Ishikawa (cell line): ENCODE results near the gene CRIP3.

ENCODE experiments used
- CEBPB ChIP-seq: IDR thresholded peaks from 2 replicates; pipeline ENCODE4 v1.6.1; 2012
- CREB1 ChIP-seq: IDR thresholded peaks from 2 replicates; pipeline ENCODE4 v1.6.1; 2012; ENCODE audit warnings: low read depth
- EGR1 ChIP-seq: IDR thresholded peaks from 2 replicates; pipeline ENCODE4 v1.6.1; 2012
- EP300 ChIP-seq: IDR thresholded peaks from 2 replicates; pipeline ENCODE4 v1.6.1; 2012; ENCODE audit warnings: borderline replicate concordance
- FOXM1 ChIP-seq: IDR thresholded peaks from 2 replicates; pipeline ENCODE4 v1.6.1; 2012; ENCODE audit warnings: low read depth, borderline replicate concordance
- MAX ChIP-seq: IDR thresholded peaks from 2 replicates; pipeline ENCODE4 v1.6.1; 2012
- NFIC ChIP-seq: IDR thresholded peaks from 2 replicates; pipeline ENCODE4 v1.6.1; 2012
- RAD21 ChIP-seq: IDR thresholded peaks from 2 replicates; pipeline ENCODE4 v1.6.1; 2012; ENCODE audit warnings: low read depth
- REST ChIP-seq: IDR thresholded peaks from 2 replicates; pipeline ENCODE4 v1.6.1; 2012; ENCODE audit warnings: low read depth, mild to moderate bottlenecking
- TAF1 ChIP-seq: IDR thresholded peaks from 2 replicates; pipeline ENCODE4 v1.6.1; 2012; ENCODE audit warnings: low read depth, mild to moderate bottlenecking
- TCF12 ChIP-seq: IDR thresholded peaks from 2 replicates; pipeline ENCODE4 v1.6.1; 2012; ENCODE audit warnings: low read depth
- TEAD4 ChIP-seq: IDR thresholded peaks from 2 replicates; pipeline ENCODE4 v1.6.1; 2012
- USF1 ChIP-seq: IDR thresholded peaks from 2 replicates; pipeline ENCODE4 v1.6.1; 2012
- YY1 ChIP-seq: IDR thresholded peaks from 2 replicates; pipeline ENCODE4 v1.6.1; 2012; ENCODE audit warnings: low read depth
- ZBTB7A ChIP-seq: IDR thresholded peaks from 2 replicates; pipeline ENCODE4 v1.6.1; 2012; ENCODE audit warnings: low read depth

The CRIP3 gene

GRCh38 chr6:43282636-43283513, 25.8 kb downstream of the CRIP3 start:
- TF ChIP-seq TAF1 = no peak
- no peak for TF ChIP-seq TEAD4
- TF ChIP-seq RAD21 = no peak
- TF ChIP-seq NFIC = no peak
- no peak for TF ChIP-seq YY1
- TF ChIP-seq TCF12 = no peak
- no peak for TF ChIP-seq ZBTB7A
- no peak for TF ChIP-seq EP300
- no peak for TF ChIP-seq EGR1
- no peak for TF ChIP-seq REST
- no peak for TF ChIP-seq FOXM1
- TF ChIP-seq USF1 = no peak
- TF ChIP-seq CREB1 = no peak

DNA sequence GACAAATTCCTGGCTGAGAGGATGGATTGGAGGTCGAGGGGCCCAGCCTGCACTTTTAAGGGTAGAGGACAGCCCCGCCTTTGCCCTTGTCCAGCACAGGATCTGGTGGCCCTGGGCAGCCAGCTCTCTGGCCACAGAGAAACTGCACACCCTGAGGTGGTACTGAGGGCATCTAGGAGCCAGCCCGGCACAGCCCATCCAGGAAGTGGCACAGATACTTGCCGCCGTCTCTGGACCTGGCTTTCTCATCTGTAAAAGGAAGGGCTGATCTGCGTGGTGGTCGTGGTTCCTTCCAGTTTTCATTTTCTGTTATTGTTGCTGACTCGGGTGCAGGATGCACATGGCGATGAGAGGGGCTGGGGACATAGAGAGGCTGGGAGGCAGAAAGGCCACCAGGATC, 26.6 kb downstream of the CRIP3 start:
- no peak for TF ChIP-seq CREB1
- TF ChIP-seq USF1 = no peak
- no peak for TF ChIP-seq REST
- TF ChIP-seq EGR1 = no peak
- TF ChIP-seq FOXM1 = no peak
- TF ChIP-seq TEAD4 = no peak
- no peak for TF ChIP-seq TAF1
- no peak for TF ChIP-seq MAX
- TF ChIP-seq RAD21 = no peak
- no peak for TF ChIP-seq EP300
- TF ChIP-seq YY1 = no peak

DNA sequence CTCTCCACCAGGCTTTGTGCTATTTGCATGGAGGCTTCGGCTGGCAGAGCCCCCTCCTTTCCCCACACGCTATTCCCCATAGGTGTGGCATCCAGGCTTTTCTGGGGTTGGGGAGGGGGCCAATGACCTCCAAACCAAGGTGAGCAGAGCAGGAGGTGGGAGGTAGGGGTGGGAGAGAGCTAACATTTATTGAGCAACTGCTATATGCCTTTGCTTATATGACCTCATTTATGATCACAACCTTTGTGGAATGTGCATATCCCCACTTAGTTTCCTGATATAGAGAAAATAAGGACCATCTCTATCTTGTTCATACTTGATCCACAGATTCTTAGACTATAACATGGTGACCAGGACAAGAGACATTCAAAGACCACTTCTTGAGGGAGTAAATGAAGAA, 28.4 kb downstream of the CRIP3 start:
- no peak for TF ChIP-seq CREB1
- TF ChIP-seq TCF12 = no peak
- no peak for TF ChIP-seq REST
- no peak for TF ChIP-seq NFIC
- no peak for TF ChIP-seq USF1
- TF ChIP-seq CEBPB = no peak
- TF ChIP-seq YY1 = no peak
- no peak for TF ChIP-seq MAX
- no peak for TF ChIP-seq TAF1
- no peak for TF ChIP-seq RAD21
- TF ChIP-seq EP300 = no peak
- TF ChIP-seq ZBTB7A = no peak
- no peak for TF ChIP-seq TEAD4
- TF ChIP-seq EGR1 = no peak
- no peak for TF ChIP-seq FOXM1
